ENCODE results near the gene SFMBT1.

DNA sequence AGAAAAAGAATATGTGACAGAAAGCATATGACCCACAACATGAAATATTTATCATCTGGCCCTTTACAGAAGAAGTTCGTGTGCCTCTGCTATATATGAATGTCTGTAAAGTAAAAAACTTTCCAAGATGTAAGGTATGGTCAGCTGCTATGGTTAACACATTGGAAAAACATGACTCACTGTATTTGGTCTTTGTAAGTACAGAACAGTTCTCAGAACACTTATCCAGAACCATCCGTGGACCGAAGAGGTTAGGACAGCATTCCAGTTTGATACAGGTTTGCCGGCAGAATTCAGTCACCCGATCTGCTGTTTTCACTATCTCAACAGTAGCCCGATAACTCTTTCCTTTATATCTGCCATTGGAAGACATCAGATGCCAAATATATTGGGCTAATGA, 135.1 kb downstream of the SFMBT1 start:
- TF ChIP-seq, protein P1, sequence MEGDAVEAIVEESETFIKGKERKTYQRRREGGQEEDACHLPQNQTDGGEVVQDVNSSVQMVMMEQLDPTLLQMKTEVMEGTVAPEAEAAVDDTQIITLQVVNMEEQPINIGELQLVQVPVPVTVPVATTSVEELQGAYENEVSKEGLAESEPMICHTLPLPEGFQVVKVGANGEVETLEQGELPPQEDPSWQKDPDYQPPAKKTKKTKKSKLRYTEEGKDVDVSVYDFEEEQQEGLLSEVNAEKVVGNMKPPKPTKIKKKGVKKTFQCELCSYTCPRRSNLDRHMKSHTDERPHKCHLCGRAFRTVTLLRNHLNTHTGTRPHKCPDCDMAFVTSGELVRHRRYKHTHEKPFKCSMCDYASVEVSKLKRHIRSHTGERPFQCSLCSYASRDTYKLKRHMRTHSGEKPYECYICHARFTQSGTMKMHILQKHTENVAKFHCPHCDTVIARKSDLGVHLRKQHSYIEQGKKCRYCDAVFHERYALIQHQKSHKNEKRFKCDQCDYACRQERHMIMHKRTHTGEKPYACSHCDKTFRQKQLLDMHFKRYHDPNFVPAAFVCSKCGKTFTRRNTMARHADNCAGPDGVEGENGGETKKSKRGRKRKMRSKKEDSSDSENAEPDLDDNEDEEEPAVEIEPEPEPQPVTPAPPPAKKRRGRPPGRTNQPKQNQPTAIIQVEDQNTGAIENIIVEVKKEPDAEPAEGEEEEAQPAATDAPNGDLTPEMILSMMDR (IDR thresholded peaks at IDR 0.05): no peak
- no peak for TF ChIP-seq POLR2A (IDR thresholded peaks at IDR 0.05)
